Glomerular endothelial cell (primary cell): ENCODE data around the gene ARHGEF26. TPM values are rescaled to one million over a fixed set of nuclear protein-coding genes. Genes with fewer than 3 reads are reported as not detected.

Experiments
- DNase-seq: peaks from one replicate; pipeline ENCODE4 v3.0.0-alpha.2; 2011; ENCODE audit warnings: low read depth, low spot score; ENCODE audit errors: extremely low read depth
- total RNA-seq: library from RNA; depleted of rRNA; stranded (reverse); fragments of >200 nt; gene quantifications from 2 replicates; pipeline ENCODE4 v1.2.3, GENCODE V29; 2015

ARHGEF26 gene
- total RNA-seq, 1 donor from 2014 or later: 4.6 TPM

DNA sequence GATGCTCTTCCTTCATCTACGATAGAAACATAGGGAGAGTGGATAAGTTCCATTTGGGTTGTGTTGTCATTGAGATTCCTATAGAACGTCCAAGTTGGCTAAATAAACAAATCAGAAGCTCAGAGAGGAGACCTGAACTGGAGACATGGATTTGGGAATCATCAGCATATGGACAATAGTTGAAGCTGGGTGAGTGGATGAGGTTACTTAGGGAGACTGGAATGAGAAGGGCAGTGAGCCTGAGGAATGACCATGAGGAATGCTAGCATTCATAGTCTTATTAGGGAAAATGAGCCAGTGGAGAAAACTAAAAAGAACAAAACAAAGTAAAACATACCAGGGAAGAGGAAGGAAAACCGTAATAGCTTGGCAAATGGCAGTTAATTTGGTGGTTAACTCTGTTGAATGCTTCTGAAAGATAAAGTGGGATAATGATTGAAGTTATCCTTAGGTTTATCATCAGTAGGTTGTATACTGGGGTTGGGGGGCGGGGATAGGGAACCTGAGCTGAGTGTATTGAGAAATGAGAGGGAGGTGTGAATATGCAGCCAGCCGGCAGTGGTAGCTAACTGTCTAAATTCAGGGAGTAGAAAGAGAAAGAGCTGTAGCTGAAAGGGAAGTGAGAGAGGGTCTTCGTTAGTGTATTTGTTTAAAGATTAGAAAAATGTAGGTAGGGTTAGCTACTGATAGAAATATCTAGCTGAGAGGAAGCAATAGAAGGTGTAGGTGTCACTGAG lies 74.6 kb downstream of the ARHGEF26 start:
- no peak for DNase-seq

DNA sequence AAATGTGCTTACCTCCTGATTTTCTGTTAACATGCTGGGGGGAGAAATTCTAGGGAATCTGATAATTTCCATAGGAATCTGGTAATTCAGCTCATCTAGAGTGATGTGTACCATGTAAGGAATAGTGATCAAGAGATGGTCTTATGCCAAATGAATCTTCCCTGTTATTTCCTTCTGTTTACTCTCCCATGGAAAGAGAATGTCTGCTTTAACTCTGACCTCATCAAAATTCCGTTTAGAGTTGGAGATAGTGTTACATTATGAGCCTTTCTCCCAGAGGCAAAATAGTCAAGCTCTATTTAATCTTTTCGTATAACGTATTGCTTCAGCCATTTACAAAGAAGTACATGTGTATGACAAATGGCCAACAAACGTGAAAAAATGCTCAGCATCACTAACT lies 76.6 kb downstream of the ARHGEF26 start:
- DNase-seq: no peak

DNA sequence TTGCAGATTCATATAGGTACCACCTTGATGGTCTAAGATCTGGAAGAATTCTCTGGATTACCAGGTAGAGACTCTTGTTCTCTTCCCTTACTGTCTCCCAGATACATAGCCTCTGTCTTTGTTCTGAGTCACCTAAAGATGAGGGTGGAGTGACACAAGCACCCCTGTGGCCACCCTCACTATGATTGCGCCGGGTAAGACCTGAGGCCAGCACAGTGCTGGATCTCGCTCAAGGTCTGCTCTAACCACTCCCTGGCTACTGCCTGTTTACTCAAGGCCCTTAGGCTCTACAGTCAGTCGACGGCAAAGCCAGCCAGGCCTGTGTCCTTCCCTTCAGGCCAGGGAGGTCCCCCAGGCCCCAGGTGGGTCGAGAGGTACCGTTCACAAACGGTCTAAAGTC lies 88.3 kb downstream of the ARHGEF26 start:
- DNase-seq: no peak

DNA sequence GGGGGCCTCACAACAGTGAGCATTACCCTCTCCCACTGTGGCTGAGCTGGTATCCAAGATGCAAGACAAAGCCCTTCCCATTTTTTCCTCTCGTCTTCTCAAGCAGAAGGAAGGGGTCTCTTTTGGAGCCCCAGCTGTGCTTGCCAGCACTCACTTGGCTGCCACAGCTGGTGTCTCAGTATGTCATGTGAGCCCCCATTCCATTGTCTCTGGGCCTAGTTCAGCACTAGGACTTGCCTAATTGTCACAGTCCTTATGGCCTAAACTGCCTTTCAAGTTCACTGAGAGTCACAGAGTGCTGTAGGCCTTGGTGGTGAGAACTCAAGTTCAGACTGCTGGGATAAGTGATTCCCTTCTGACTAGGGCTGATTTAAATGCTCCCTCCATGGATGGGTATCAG lies 89.8 kb downstream of the ARHGEF26 start:
- no peak for DNase-seq

DNA sequence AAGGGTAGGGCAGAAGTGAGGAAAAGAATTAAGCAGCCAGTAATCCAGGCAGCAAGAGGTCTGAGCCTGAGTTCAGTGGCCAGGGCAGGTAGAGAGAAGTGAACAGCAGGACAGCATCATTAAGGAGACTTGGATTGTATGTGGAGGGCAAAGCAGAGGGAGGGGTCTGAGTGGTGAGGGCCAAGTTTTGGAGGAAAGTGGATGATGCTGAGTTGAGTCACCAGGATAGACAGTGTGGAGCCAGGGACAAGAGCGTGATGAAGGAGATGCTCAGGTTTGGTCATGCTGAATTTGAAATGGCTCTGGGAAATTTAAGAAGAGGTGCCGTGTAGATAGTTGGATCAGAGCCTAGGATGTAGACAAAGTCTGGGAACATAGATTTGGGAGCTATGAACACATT lies 93.1 kb downstream of the ARHGEF26 start:
- no peak for DNase-seq

DNA sequence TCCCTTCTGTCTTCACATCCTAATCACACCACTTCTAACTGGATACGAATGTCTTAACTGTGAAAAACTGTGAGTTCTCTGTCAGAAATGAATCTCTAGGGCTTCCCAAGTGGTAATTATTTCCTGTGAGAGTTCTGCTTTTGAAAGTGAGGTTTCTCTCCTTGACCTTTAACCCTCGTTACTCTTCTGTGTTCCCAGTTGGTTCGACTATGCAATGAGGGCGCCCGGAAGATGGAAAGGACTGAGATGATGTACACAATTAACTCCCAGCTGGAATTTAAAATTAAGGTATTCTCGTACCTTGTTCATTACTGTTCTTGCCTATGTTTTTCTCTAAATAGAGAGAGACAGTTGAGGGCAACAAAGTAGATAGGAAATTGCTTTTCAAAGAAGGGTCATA lies 96.5 kb downstream of the ARHGEF26 start:
- no peak for DNase-seq

DNA sequence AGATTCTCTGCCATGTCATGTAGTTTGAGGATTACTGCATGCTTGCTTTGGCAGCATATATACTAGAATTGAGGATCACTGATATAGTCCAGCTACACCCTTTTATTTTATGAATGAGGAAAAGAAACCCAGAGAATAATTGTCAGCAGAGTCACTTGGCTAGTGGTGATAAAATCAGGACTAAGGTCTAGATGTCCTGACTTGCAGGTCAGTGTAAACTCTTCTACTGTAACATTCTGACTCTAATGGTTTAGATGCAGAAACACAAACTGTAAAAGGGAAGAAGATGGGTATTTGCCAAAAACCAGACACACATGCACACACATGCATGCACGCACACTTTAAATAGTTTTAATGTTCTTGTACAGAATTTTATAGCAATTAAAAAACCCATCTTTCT lies 97.5 kb downstream of the ARHGEF26 start:
- no peak for DNase-seq

DNA sequence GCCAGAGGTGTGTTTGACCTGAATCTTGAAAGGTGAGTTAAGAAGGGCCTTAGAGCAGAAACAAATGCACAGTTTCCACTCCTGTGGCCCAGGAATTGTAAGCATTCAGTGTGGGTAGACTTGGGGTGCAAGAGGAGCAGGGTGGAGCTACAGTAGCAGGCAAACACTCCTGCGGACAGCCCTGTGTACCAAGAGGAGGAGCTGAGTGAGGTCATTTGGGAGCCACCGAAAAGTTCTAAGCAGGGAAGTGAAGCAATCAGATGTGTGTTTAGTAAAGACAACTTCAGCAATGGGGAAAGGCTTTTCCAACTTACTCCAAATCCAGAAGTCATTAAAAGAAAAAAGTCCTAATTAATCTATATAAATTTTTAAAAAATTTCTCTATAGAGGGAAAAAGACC lies 99.3 kb downstream of the ARHGEF26 start:
- no peak for DNase-seq

DNA sequence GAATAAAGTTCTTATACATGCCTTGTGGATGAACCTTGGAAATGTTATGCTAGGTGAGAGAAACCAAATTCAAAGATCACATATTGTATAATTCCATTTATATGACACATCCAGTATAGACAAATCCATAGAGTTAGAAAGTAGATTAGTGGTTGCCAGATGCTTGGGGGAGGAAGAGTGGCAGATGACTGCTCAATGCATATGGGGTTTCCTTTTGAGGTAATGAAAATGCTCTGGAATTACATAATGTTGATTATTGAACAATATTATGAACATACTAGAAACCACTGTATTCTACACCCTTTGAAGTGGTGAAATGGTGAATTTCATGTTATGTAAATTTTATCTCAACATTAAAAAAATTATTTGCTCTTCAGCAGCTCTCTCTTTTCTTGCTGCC lies 102.3 kb downstream of the ARHGEF26 start:
- DNase-seq: no peak

DNA sequence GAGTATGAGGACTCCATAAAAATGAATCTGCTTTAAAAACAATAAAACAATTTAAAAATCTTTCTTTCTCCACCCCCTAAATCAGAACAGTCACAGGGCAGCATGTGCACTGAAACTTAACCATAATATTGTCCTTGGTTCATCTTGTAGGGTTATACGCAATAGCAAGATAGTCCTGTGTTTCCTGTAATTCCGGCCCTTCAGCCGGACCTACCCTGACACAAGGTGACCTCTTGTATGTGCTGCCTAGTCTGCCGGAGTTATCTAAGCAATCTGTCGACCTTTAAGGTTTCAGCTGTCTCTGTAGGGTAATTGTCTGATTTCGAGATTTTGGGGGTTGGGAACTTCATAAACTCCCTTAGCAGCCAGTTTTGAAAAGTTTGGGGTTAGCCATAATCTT lies 103.2 kb downstream of the ARHGEF26 start:
- DNase-seq: no peak

DNA sequence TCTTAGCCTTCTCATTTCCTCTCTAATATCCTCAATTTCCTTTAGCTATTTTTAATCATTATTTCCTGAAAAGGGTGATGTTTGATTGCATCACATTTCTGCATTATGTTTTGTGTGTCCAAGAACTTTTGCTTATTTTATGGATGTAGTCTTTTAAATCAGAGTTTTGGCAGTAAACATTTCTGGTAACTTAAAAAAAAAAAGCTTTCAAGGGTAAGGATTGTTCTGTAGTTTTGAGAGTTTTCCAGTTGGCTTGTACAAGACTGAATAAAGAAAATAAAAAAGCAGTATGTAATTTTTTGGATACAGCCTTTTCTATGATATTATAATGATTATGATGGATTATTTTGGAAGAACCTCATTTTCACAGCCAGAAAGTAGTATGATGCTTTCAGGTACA lies 103.7 kb downstream of the ARHGEF26 start:
- no peak for DNase-seq

DNA sequence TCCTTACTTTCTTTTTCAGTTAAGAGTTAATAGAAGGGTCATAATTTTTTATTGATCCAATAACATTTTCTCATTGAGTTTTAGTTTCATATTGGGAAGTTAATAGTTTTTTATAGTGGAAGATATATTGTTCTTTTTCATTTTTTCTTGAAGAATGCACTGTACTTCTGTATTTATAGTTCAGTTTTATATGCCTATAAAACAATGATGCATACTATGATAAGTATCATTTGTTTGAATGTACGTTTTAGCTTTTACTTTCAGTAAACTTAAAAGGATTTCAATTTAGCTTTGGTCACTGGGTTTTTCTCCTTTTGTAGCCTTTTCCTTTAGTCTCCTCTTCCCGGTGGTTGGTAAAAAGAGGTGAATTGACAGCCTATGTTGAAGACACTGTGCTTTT lies 104.3 kb downstream of the ARHGEF26 start:
- no peak for DNase-seq

DNA sequence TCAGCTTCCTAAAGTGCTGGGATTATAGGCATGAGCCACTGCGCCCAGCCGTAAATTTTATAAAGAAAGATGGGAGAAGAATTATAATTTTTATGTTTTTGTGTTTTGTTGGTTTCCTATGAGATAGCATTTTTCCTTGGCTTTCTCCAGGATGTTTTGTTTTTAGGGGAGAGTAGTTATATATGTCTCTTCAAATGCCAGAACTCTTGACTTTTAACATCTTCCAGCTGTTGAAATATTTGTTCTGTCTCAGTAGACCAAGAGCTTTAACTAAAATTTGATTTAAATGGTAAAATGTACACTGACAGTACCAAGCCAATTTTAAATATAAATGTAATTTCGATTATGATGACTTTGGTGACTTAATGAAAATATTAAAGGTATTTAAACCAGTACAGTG lies 106.3 kb downstream of the ARHGEF26 start:
- DNase-seq: no peak

DNA sequence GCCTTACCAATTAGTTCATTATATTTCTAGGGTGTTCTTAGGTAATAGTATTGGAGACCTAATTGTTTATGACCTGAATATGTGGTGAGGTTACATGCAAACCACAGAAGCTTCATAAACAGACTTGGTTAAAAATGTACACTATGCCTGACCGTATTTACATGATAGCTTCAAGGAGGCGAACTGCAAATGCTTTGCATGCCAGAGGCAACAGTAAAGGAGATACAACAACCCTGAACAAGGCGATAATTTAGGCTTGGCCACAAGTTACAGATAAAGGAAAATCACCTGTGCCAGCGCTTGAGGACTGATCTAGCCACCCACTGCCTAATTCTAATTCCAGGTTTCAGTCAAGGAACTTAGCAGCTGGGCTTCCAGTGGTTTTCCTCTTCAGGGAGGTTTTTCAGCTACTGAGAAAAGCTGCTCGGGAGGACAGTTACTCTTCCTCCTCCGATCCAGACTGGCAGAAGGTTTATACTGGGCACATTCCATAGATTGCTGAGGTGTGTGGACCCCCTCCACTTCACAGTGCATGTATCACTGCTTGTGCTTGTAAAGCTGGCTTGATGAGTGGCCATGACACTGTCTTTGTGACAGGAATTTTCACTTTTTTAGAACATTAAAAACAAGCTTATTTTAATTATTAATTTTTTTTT lies 107.5 kb downstream of the ARHGEF26 start:
- no peak for DNase-seq

DNA sequence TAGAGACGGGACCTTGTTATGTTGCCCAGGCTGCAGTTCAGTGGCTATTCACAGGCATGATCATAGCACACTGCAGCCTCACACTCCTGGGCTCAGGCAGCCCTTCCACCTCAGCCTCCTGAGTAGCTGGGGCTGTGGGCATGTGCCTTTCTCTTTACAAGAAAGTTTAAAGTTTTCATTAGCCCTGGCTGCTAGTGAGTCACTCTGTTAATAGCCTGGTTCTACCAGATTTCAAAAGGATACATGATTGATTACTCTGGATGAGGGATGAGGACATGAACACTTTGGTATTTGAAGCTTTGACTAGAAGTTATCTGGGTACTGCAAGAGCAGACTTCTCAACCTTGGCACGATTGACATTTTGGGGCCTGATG lies 108.0 kb downstream of the ARHGEF26 start:
- DNase-seq: no peak

DNA sequence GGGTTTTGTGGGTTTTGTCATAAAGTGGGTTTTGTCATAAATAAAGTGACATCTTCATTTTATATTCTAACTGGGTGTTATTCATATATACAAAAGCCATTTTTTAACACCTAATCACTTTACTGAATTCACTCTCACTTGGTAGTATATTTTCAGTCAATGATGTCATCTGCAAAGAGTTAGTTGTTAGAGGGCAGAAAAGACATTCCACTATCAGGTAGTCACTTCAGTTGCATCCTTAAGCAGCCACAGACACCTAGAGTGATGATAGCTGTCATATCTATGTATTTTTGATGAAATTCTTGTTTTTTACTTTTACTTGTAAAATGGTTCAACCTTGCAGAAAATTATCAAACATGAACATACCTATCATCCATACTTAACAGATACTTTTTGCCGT lies 114.1 kb downstream of the ARHGEF26 start:
- DNase-seq: no peak

DNA sequence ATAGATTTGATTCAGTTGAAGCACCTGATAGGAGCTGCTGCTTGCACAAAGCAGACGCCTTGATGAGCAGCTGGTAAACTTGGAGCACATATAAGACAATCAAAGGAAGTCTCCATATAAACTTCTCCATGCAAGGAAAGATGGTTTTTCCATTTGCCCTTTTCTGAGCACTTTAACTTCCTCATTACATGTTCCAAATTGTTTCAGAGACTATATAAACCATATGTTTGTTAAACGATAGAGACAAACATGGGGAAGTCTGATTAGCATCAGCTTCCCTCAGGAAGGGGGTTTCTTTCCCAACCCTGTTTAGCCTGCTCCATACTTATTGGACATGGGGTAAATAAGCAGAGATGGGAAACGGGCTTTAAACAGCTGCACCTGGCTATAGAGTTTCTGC lies 115.1 kb downstream of the ARHGEF26 start:
- no peak for DNase-seq

DNA sequence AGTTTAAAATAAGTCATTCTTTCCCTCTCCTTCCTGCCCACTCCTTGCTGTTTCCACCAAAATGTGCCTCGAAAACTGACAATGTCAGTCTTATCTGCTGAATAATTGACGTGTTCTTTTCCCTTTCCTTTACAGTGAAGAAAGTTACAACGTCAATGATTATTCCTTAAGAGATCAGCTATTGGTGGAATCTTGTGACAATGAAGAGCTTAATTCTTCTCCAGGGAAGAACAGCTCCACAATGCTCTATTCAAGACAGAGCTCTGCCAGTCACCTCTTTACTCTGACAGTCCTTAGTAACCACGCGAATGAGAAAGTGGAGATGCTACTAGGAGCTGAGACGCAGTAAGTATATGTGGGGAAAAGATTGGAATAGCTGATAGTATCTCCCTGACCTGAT lies 119.0 kb downstream of the ARHGEF26 start:
- DNase-seq: no peak

DNA sequence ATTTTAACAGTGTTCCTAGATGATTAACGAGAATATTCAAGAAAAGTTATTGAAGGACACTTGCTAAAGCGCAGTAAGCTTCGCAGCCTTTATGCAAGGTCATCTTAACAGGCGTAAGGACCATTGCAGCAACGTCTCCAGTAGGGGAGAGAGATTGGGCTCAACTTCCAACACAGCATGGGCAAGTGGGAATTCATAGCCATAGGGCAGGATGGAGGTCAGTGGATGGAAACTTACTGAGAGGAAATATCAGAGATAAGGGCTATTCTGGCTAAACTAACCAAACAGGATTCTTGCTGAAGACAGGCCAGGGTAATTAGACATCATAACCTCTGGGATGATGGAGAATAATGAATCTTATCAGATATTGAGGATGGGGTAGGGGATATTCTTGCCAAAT lies 120.3 kb downstream of the ARHGEF26 start:
- no peak for DNase-seq

DNA sequence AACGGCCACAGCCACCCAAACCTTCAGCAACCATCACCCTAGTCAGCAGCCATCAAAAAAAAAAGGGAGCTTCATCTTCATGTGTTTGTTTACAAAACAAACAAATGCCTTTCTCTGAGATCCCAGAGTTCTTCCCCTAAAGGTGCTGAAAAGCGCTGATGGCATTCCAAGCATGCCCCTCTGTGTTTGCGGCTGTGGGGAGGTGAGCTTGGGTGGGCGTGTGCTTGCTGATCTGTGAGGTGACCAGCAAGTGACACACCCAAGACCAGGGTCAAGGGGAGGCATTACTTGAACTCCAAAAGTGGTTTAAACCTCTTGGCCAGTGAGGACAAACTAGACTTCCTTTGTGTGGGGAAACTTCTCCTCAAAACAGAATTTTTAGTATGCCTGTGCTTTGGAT lies 121.6 kb downstream of the ARHGEF26 start:
- DNase-seq: no peak

DNA sequence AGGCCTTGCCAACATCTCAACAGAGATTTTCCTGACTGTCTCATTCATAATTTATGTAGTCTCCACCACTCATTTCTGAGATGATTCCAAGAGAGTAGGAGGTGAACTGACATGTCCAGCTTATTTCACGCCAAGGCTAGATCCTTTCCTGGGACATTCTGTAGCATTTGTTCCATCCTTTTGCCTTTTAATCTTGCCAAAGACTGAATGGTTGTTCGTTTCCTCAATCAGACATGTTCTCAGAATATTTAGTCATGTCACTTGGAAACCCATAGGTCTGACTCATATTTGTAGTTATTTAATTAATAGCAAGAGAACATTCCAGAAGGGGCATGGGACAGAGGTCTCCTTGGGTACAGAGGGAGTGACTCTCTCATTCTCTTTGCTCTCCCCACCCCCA lies 122.2 kb downstream of the ARHGEF26 start:
- DNase-seq: no peak

DNA sequence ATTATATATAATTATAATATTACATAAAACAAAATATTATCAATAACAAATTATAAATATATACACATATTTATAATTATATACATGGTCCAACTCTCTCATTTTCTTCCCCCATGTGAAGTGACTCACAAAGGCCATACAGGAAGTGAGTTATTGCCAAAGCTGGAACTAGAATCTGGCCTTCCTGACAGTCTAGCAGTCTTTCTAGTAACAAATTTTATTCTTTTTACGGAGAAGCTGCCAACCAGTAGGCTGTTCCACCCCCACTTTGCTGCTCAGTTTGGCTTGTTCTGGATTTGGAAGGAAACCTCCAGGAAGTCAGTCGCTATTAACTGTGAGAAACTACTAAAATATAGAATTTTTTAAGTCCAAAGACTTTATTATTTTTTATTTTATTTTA lies 123.5 kb downstream of the ARHGEF26 start:
- no peak for DNase-seq
